Spinal cord (tissue), 4 donors: ENCODE data around the gene ATP6V1B1. TPM values are rescaled to one million over a fixed set of nuclear protein-coding genes. Genes with fewer than 3 reads are reported as not detected.

ENCODE experiments used
- polyA plus RNA-seq, 2 donors: library from polyadenylated mRNA; unstranded; fragments of 120-200 nt; gene quantifications; one replicate each; pipeline ENCODE4 v1.2.1, GENCODE V29; 2013; ENCODE audit not compliant: insufficient read length in 2 of 2
- small RNA-seq: library from RNA; depleted of rRNA; stranded (forward); fragments of <200 nt; gene quantifications from one replicate; pipeline ENCODE3, GENCODE V24; 2014; ENCODE audit warnings: low replicate concordance
- total RNA-seq, 2 donors: library from RNA; depleted of rRNA in 1 of 2; stranded (reverse); fragments of 120-200 nt in 1 of 2; fragments of >200 nt in 1 of 2; gene quantifications; one replicate each; pipeline versions ENCODE4 v1.2.3 to v1.2.4, GENCODE V29; 2013 to 2014

The ATP6V1B1 gene
- total and polyA plus RNA-seq, 4 donors, result 0.39 to 0.59 (median 0.40) TPM; not detected in 1

Small RNAs within 50 kb of the gene (small RNA-seq; reads per million reads assigned to genes)
- gene RF02272, result not detected
- gene RN7SL160P, result 0.18 reads per million

Other genes with a start within 250 kb of the ATP6V1B1 start
- 100 to 1,000 TPM in 1 of 2 donors, 10 to 100 TPM in 1; 22.7 to 122 TPM for gene ADD2, start 167.7 kb upstream of the ATP6V1B1 start, total RNA-seq
- 10 to 100 TPM; 65.7 to 71.8 TPM for gene ADD2, start 167.7 kb upstream of the ATP6V1B1 start, polyA plus RNA-seq
- not detected for gene FIGLA, start 145.3 kb upstream of the ATP6V1B1 start, total RNA-seq
- gene FIGLA, start 145.3 kb upstream of the ATP6V1B1 start, polyA plus RNA-seq, result not detected
- not detected for gene CLEC4F, start 115.3 kb upstream of the ATP6V1B1 start, total RNA-seq
- not detected for gene CLEC4F, start 115.3 kb upstream of the ATP6V1B1 start, polyA plus RNA-seq
- gene CD207, start 100.1 kb upstream of the ATP6V1B1 start, total RNA-seq, result under 1 TPM in 1 of 2 donors, not detected in 1; 0.06 TPM
- not detected for gene CD207, start 100.1 kb upstream of the ATP6V1B1 start, polyA plus RNA-seq
- gene VAX2, start 35.3 kb upstream of the ATP6V1B1 start, total RNA-seq, result under 1 TPM; 0.59 to 0.66 TPM
- gene VAX2, start 35.3 kb upstream of the ATP6V1B1 start, polyA plus RNA-seq, result 1 to 10 TPM; 2.0 to 2.3 TPM
- 1 to 10 TPM in 1 of 2 donors, under 1 TPM in 1; 0.69 to 2.5 TPM for gene ANKRD53, start 42.7 kb downstream of the ATP6V1B1 start, total RNA-seq
- gene ANKRD53, start 42.7 kb downstream of the ATP6V1B1 start, polyA plus RNA-seq, result 1 to 10 TPM; 4.9 to 6.8 TPM
- gene TEX261, start 59.0 kb downstream of the ATP6V1B1 start, total RNA-seq, result 10 to 100 TPM; 25.2 to 26.0 TPM
- gene TEX261, start 59.0 kb downstream of the ATP6V1B1 start, polyA plus RNA-seq, result 10 to 100 TPM; 61.0 to 61.7 TPM
- 10 to 100 TPM; 41.2 to 92.6 TPM for gene NAGK, start 132.7 kb downstream of the ATP6V1B1 start, total RNA-seq
- gene NAGK, start 132.7 kb downstream of the ATP6V1B1 start, polyA plus RNA-seq, result 100 to 1,000 TPM; 121 to 147 TPM
- 10 to 100 TPM; 22.2 to 23.9 TPM for gene MCEE, start 194.3 kb downstream of the ATP6V1B1 start, total RNA-seq
- 10 to 100 TPM; 14.6 to 18.7 TPM for gene MCEE, start 194.3 kb downstream of the ATP6V1B1 start, polyA plus RNA-seq
- 10 to 100 TPM; 19.5 to 22.5 TPM for gene MPHOSPH10, start 194.7 kb downstream of the ATP6V1B1 start, total RNA-seq
- 10 to 100 TPM; 33.9 to 37.7 TPM for gene MPHOSPH10, start 194.7 kb downstream of the ATP6V1B1 start, polyA plus RNA-seq